Fibroblast of skin of scalp (primary cell): ENCODE data around the gene TNIK.
A peak's percentile ranks its signal among the peaks of the same experiment; 100 is the strongest.

Source experiments
- DNase-seq: peaks from one replicate; pipeline ENCODE4 v3.0.0-alpha.2; 2013

TNIK gene

GRCh38 chr3:171335559-171335958 lies 124.6 kb downstream of the TNIK start:
- DNase-seq = no peak

GRCh38 chr3:171334465-171334811 lies 125.8 kb downstream of the TNIK start:
- no peak for DNase-seq

- no peak for DNase-seq
Observed at GRCh38 chr3:171333784-171334464, 126.3 kb downstream of the TNIK start.

GRCh38 chr3:171330938-171331337 lies 129.3 kb downstream of the TNIK start:
- no peak for DNase-seq

GRCh38 chr3:171329746-171330145 lies 130.5 kb downstream of the TNIK start:
- no peak for DNase-seq

DNA sequence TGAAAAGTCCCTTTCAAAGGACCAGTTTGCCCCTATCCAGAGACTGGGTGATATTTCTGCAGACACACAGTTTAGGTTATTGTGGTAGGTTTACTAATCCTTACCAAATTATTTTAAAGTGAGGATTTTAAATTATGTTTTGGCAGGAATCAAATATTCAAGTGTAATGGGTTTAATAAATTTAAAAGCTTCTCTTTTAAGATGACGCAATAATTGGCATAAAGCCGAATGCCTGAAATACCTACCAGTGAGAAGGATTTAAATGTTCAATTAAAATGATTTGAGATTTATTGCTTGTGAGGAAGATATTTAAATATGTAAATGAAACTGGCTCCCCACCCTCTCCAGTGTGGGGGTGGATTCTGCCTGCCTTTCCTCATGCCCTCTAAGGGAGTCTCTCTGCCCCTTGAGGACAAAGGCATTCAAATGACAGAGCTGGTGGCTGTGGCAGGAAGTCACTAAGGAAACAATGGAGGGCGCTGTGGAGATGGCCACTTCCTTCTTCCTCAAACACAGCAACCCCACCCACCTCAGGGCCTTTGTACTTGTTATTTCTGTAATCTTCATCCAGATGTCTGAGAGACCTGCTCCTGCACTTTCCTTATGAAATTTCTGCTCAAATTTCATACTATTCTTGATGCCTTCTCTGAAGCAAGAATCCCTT lies 131.7 kb downstream of the TNIK start:
- DNase-seq = no peak

GRCh38 chr3:171327441-171328174 lies 132.6 kb downstream of the TNIK start:
- no peak for DNase-seq

DNA sequence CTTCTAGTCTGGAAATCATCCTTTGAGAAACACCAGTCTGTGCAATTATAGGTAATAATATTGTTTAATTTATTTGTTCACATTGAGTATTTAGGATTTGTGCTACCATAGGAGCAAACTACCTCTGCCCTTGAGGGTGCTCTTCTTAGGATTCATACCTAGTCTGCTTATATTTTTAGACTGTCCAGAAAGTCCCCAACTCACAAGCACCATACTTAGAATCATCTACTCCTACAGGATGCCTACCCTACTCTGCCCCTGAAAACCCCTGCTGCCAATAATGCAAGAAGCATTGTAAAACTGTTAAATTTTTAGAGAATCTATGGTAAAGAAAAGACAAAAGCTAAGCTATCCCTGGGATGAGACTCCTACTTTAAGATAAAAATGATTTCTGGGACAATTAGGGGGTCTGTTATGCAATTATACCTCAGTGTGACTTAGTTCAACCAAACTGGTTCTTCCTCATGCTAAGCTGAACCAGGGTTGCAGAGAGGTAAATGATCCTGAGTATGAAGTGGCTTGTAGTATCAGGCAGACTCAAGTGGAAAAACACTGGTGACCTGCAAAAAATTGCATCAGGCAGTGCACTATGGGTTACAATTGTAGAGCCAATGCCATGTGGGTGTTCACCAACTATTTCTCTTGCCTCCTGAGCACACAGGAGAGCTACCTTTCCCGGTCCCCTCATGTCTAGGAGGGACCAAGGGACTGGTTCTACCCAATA lies 133.3 kb downstream of the TNIK start:
- no peak for DNase-seq

GRCh38 chr3:171323938-171324536 lies 136.2 kb downstream of the TNIK start:
- DNase-seq = peak; percentile 44

- DNase-seq = no peak
Observed at GRCh38 chr3:171321559-171322360, 138.4 kb downstream of the TNIK start.

DNA sequence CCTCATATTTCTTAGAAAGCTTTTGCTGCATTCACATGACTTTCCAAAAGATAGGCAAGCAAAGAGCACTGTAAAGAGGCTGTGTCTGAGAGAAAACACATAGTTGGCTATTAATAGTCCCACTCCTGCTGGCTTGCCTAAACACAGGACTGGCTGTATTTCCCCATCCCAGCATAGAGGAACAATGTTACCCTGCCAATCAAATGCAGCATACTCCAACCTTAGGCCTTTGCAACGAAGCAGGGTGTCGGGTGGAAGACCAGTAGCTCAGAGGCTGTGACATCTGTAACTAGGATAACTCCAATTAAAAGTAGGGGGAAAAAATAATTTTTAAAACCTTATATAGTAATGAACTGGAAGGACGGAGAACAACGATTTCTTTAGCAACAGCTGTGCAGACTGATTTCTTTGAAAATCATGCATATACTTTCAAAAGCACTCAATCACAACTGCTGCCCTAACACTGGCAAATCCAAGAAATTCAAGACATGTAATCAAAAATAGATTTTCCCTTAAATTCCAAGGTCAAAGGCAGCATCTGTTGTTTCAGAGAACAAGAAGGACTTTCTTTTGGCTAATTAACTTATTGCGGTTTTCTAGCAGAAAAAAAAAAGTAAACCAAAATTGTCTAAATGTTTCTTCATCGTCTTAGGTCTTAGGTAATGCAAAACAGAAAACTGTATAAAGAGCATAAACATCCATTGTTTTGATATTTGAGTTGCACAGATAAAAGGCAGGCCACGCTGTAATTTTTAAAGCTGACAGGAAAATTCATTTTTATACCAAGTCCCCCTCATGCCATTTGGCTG lies 139.3 kb downstream of the TNIK start:
- DNase-seq = no peak

DNA sequence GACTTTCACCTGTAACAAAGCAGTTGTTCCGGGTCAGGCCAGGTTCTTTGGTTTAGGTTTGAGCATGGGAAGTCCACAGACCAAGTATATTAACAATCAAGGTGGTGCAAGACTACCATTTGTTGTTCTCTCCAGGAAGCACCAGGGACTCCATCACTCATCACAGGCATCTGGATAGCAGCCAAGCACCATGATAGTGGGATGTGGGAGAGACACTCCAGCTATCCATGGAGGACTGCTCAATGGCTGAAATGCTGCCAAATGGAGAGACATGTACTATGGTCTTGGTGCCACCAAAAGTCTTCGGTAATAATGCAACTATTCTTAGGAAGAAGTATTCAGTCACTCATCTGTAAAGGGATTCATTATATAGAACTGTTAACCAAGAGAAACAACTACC lies 143.0 kb downstream of the TNIK start:
- no peak for DNase-seq

DNA sequence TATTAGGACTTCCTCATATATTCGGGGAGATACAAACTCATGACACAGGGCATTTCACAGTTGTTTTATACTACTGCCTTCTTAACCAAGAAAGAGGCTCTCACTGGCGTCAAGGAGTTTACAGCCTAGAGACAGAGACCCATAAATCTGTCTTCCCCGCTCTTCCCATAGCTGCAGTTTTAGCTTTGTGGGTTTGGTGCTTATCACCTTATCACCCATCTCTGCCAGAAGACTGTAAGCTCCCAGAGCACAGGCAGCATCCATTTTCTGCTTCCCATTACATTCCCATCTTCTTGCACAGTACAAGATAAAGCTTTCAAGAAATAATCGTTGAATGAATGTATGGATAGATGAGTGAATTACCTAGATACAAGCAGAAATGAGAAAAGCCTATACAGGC lies 144.3 kb downstream of the TNIK start:
- no peak for DNase-seq

- DNase-seq = no peak
Observed at GRCh38 chr3:171315101-171315500, 145.1 kb downstream of the TNIK start.

DNA sequence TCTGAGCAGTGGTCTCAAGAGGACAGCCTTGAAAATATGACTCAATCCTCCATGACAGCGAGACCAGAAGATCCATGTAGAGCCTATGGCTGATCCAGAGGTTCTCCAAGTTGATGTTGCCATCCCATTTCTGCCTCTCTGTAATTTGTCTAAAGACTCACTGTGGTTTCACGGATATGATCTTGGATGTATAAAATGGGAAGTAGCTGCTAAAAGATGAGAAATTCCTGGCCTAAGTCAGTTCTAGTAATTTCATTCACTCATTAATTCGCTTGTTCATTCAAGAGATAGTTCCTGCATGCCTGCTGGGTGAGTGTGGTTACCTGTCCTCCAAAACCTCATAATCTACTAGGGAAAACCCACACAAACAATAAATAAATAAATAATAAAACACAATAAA lies 145.9 kb downstream of the TNIK start:
- DNase-seq = no peak

DNA sequence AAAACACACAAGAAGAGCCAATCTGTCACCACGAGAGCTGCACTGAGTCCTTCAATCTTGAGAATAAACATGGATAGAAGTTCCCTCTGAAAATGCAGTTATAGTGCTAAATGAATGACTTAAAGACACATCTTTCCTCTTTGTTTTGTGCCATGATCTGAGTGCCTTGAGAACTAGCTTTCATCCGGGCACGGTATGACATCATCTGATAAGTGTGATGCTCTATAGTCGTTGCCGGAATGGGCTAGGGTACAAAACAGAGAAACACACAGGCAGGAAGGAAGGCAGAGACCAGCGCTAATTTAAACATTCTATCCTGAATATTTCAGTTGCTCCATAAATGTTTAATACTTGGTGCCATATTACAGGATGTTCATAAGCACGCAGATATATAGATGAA lies 146.5 kb downstream of the TNIK start:
- no peak for DNase-seq

DNA sequence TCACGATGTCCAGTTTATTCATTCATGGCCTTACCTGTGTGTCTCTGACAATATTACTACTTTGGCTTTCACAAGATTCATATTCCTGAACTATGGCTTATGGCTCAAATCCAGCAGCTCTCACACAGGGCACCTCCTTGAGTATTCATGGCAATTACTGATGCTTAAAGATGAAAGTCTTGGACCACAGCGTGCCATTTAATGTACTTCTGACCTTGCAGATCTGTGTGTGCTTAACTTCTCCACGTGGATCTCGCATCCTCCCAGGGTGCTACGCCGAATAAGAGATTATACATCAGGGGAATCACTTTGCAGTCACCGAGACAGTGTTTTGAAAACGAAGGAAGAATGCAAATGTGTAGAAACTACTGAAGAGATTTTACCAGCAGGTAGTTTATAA lies 147.5 kb downstream of the TNIK start:
- DNase-seq = no peak

- no peak for DNase-seq
Observed at GRCh38 chr3:171311784-171312183, 148.4 kb downstream of the TNIK start.

- DNase-seq = peak; percentile 82
Observed at GRCh38 chr3:171309906-171310359, 150.3 kb downstream of the TNIK start.

GRCh38 chr3:171307988-171308387 lies 152.2 kb downstream of the TNIK start:
- no peak for DNase-seq

DNA sequence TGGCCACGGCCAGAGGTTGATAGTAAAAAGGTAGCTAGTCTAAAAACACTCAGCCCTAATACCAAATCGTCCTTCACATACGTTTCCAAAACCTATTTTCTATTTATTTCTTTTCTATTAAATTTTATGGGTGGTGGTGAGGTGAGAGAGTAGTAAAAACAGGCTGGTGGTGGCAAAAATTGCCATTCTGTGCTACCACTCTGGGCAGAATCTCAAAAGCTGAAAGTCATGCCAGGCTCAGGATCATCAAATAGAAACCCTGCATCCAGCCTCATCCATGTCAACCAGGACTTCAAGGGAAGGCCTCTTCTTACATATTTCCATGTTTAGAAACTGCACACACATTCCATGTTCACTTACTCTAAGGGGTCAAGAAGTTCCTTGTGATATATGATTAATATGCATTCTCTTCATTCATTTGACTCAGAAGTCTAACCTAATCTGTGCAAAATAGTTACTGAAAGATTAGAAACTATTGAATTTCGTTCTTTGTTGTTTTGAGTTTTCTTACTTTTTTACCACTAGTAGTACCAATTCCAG lies 153.1 kb downstream of the TNIK start:
- peak; percentile 64 for DNase-seq
